Mesenchymal stem cell (in vitro differentiated cells and primary cell): ENCODE measurements around the gene ADCY5.

Experiments used
- DNase-seq: peaks from one replicate; pipeline ENCODE4 v3.0.0-alpha.2; 2013
- H2AFZ ChIP-seq: one replicate; pipeline ENCODE4 v1.6.1; 2013; ENCODE audit warnings: low read depth, mild to moderate bottlenecking, control low read depth, inconsistent platforms, low read length, moderate library complexity
- H2AK5ac ChIP-seq: 2 replicates; pipeline ENCODE4 v1.6.1; 2013; ENCODE audit warnings: low read length, moderate library complexity, mild to moderate bottlenecking, inconsistent platforms; ENCODE audit not compliant: severe bottlenecking
- H2BK120ac ChIP-seq: one replicate; pipeline ENCODE4 v1.6.1; 2013; ENCODE audit warnings: low read depth, mild to moderate bottlenecking, inconsistent platforms, low read length, moderate library complexity
- H2BK12ac ChIP-seq, 2 experiments: one replicate each; pipeline ENCODE4 v1.6.1; 2013; ENCODE audit warnings: inconsistent platforms in 2 of 2, low read length in 2 of 2, mild to moderate bottlenecking in 2 of 2, moderate library complexity in 2 of 2, control low read depth in 1 of 2
- H2BK15ac ChIP-seq: one replicate; pipeline ENCODE4 v1.6.1; 2013; ENCODE audit warnings: mild to moderate bottlenecking, low read depth, inconsistent platforms; ENCODE audit not compliant: poor library complexity, severe bottlenecking
- H2BK5ac ChIP-seq: 2 replicates; pipeline ENCODE4 v1.6.1; 2013; ENCODE audit warnings: low read depth, mild to moderate bottlenecking, low read length, control low read depth, inconsistent platforms; ENCODE audit not compliant: poor library complexity, severe bottlenecking
- H3K14ac ChIP-seq, 2 experiments: one replicate each; pipeline ENCODE4 v1.6.1; 2013; ENCODE audit warnings: inconsistent platforms in 2 of 2, low read length in 2 of 2, control low read depth in 1 of 2, mild to moderate bottlenecking in 1 of 2, moderate library complexity in 1 of 2
- H3K18ac ChIP-seq, 2 experiments: one replicate each; pipeline ENCODE4 v1.6.1; 2013; ENCODE audit warnings: inconsistent platforms in 2 of 2, low read length in 2 of 2, control low read depth in 1 of 2, low read depth in 1 of 2, mild to moderate bottlenecking in 1 of 2
- H3K23ac ChIP-seq, 2 experiments: one replicate each; pipeline ENCODE4 v1.6.1; 2013; ENCODE audit warnings: inconsistent platforms in 2 of 2, low read length in 2 of 2, mild to moderate bottlenecking in 2 of 2, moderate library complexity in 2 of 2, control low read depth in 1 of 2
- H3K27ac ChIP-seq: 2 replicates; pipeline ENCODE4 v1.5.1; 2013; ENCODE audit warnings: mild to moderate bottlenecking, moderate library complexity, low read length, control low read depth, inconsistent platforms; ENCODE audit not compliant: poor library complexity, severe bottlenecking
- H3K27me3 ChIP-seq, 2 experiments: 2 replicates each; pipeline versions ENCODE4 v1.6.1 to v1.7.0; 2013; ENCODE audit warnings: low read length in 2 of 2, mild to moderate bottlenecking in 2 of 2, moderate library complexity in 2 of 2, control low read depth in 1 of 2, inconsistent platforms in 1 of 2; ENCODE audit not compliant: control insufficient read depth in 1 of 2, insufficient read depth in 1 of 2
- H3K36me3 ChIP-seq, 2 experiments: 2 replicates each; pipeline versions ENCODE4 v1.6.1 to v1.7.0; 2013; ENCODE audit warnings: low read length in 2 of 2, control low read depth in 1 of 2, inconsistent platforms in 1 of 2, low read depth in 1 of 2, mild to moderate bottlenecking in 1 of 2; ENCODE audit not compliant: insufficient read depth in 2 of 2, control insufficient read depth in 1 of 2
- H3K4ac ChIP-seq, 2 experiments: one replicate each; pipeline ENCODE4 v1.6.1; 2013; ENCODE audit warnings: inconsistent platforms in 2 of 2, low read length in 2 of 2, mild to moderate bottlenecking in 2 of 2, moderate library complexity in 2 of 2, control low read depth in 1 of 2, low read depth in 1 of 2
- H3K4me1 ChIP-seq: 2 replicates; pipeline ENCODE4 v1.6.1; 2013; ENCODE audit warnings: low read depth, low read length, control low read depth; ENCODE audit not compliant: control insufficient read depth, insufficient read depth
- H3K4me2 ChIP-seq: 2 replicates; pipeline ENCODE4 v1.6.1; 2013; ENCODE audit warnings: low read length, mild to moderate bottlenecking, inconsistent platforms; ENCODE audit not compliant: poor library complexity, severe bottlenecking
- H3K4me3 ChIP-seq, 2 experiments: 2 replicates each; pipeline versions ENCODE4 v1.5.1 to v1.7.0; 2013; ENCODE audit warnings: low read length in 2 of 2, mild to moderate bottlenecking in 2 of 2, control low read depth in 1 of 2, low read depth in 1 of 2; ENCODE audit not compliant: insufficient read depth in 1 of 2
- H3K79me1 ChIP-seq: replicated peaks from 2 replicates; pipeline ENCODE4 v1.6.1; 2013; ENCODE audit warnings: mild to moderate bottlenecking, control low read depth, low read length, inconsistent platforms; ENCODE audit not compliant: poor library complexity, severe bottlenecking
- H3K9ac ChIP-seq: 2 replicates; pipeline ENCODE4 v1.7.0; 2013; ENCODE audit warnings: mild to moderate bottlenecking, low read length, moderate library complexity
- H3K9me3 ChIP-seq: 2 replicates; pipeline ENCODE4 v1.7.0; 2013; ENCODE audit warnings: mild to moderate bottlenecking, low read length; ENCODE audit not compliant: control insufficient read depth
- H4K8ac ChIP-seq: one replicate; pipeline ENCODE4 v1.6.1; 2013; ENCODE audit warnings: inconsistent platforms, mild to moderate bottlenecking, low read length, moderate library complexity
- H4K91ac ChIP-seq: one replicate; pipeline ENCODE4 v1.6.1; 2013; ENCODE audit warnings: mild to moderate bottlenecking, low read length, inconsistent platforms
- WGBS: methylation state at CpG from one replicate; pipeline ENCODE4 v1.1.7; 2013; ENCODE audit warnings: mixed read lengths; 5-methylcytosine and 5-hydroxymethylcytosine counted together

Gene ADCY5

GRCh38 chr3:123348471-123349200 lies 100.3 kb downstream of the ADCY5 start:
- Histone ChIP-seq H4K91ac (no peak overlapping the region), H3K9ac (no peak overlapping the region), H3K23ac (no peak overlapping the region), H2BK120ac (no peak overlapping the region), H2BK12ac (no peak overlapping the region), H3K4me3 (no peak overlapping the region), H3K4me2 (no peak overlapping the region), H3K36me3 (no peaks in the 10 kb centered on the region), H3K18ac (no peak overlapping the region), H3K4ac (no peak overlapping the region), H2AFZ (no peak overlapping the region), H3K14ac (no peak overlapping the region), H3K9me3 (no peaks in the 10 kb centered on the region), H4K8ac (no peak overlapping the region), H3K27ac (no peak overlapping the region), H3K27me3 (peaks cover 81 to 86% of the 10 kb centered on the region in 2 experiments), H2AK5ac (no peak overlapping the region), H3K79me1 (no peaks in the 10 kb centered on the region), H3K4me1 (peaks cover 29% of the 10 kb centered on the region), H2BK5ac (no peak overlapping the region), H2BK15ac (no peak overlapping the region)
- no peak for DNase-seq
- WGBS = 85% methylated on average over 12 of the region's 12 CpGs

GRCh38 chr3:123347691-123348264 lies 101.1 kb downstream of the ADCY5 start:
- no peaks in the 10 kb centered on the region for H3K36me3 ChIP-seq
- no peak overlapping the region for H3K27ac ChIP-seq
- no peak overlapping the region for H2BK120ac ChIP-seq
- no peak for DNase-seq
- no peak overlapping the region for H3K23ac ChIP-seq
- no peak overlapping the region for H3K4me3 ChIP-seq
- peaks cover 29% of the 10 kb centered on the region for H3K4me1 ChIP-seq
- H3K18ac ChIP-seq = no peak overlapping the region
- no peak overlapping the region for H3K14ac ChIP-seq
- H2BK12ac ChIP-seq = no peak overlapping the region
- H4K8ac ChIP-seq = no peak overlapping the region
- no peak overlapping the region for H2BK5ac ChIP-seq
- H3K79me1 ChIP-seq = no peaks in the 10 kb centered on the region
- peaks cover 83 to 88% of the 10 kb centered on the region in 2 experiments for H3K27me3 ChIP-seq
- H2BK15ac ChIP-seq = no peak overlapping the region
- no peak overlapping the region for H3K9ac ChIP-seq
- no peak overlapping the region for H4K91ac ChIP-seq
- no peak overlapping the region for H3K4me2 ChIP-seq
- H2AFZ ChIP-seq = no peak overlapping the region
- no peak overlapping the region for H2AK5ac ChIP-seq
- no peaks in the 10 kb centered on the region for H3K9me3 ChIP-seq
- 86% methylated on average over 13 of the region's 15 CpGs for WGBS
- H3K4ac ChIP-seq = no peak overlapping the region

DNA sequence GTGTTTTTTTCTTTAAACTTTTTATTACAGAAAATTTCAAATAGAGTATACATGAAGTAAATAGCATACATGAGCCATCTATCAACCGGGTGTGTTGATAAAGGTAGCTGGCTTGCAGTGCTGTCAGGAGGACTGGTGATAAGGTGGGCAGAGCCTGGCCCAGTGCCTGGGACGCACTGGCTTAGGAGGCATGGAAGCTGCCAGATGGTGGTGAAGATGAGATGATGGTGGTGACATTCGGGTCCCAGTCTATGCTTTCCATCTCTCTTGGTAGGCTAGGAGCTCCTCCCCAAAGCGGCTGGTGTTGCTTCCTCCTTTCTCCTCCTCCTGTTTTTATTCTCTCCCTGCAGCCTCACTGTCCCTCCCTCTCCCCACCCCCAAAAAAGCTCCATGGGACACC lies 101.7 kb downstream of the ADCY5 start:
- H2BK120ac ChIP-seq = no peak overlapping the region
- no peak overlapping the region for H3K23ac ChIP-seq
- peaks cover 25% of the 10 kb centered on the region for H3K4me1 ChIP-seq
- no peak overlapping the region for H2AFZ ChIP-seq
- no peak overlapping the region for H3K4me2 ChIP-seq
- H2BK15ac ChIP-seq = no peak overlapping the region
- H3K4me3 ChIP-seq = no peak overlapping the region
- H4K91ac ChIP-seq = no peak overlapping the region
- no peak overlapping the region for H3K9ac ChIP-seq
- no peaks in the 10 kb centered on the region for H3K79me1 ChIP-seq
- no peaks in the 10 kb centered on the region for H3K9me3 ChIP-seq
- H3K27ac ChIP-seq = no peak overlapping the region
- no peak overlapping the region for H2BK5ac ChIP-seq
- H3K18ac ChIP-seq = no peak overlapping the region
- H4K8ac ChIP-seq = no peak overlapping the region
- no peaks in the 10 kb centered on the region for H3K36me3 ChIP-seq
- H3K27me3 ChIP-seq = peaks cover 83 to 88% of the 10 kb centered on the region in 2 experiments
- no peak overlapping the region for H2BK12ac ChIP-seq
- no peak overlapping the region for H3K14ac ChIP-seq
- H2AK5ac ChIP-seq = no peak overlapping the region
- no peak overlapping the region for H3K4ac ChIP-seq
- DNase-seq = no peak
- WGBS = 97% methylated on average over 4 of the region's 4 CpGs

- Histone ChIP-seq H3K18ac (no peak overlapping the region), H3K36me3 (no peaks in the 10 kb centered on the region), H3K27ac (no peak overlapping the region), H2BK120ac (no peak overlapping the region), H2BK15ac (no peak overlapping the region), H4K8ac (no peak overlapping the region), H3K4ac (no peak overlapping the region), H3K23ac (peak overlapping the region in 1 of 2 experiments; percentile 14), H3K9me3 (no peaks in the 10 kb centered on the region), H2BK12ac (no peak overlapping the region), H3K4me1 (peaks cover 18% of the 10 kb centered on the region), H3K14ac (no peak overlapping the region), H3K4me2 (no peak overlapping the region), H2BK5ac (no peak overlapping the region), H4K91ac (no peak overlapping the region), H3K9ac (no peak overlapping the region), H3K27me3 (peaks cover 84 to 88% of the 10 kb centered on the region in 2 experiments), H3K4me3 (no peak overlapping the region), H2AK5ac (no peak overlapping the region), H3K79me1 (no peaks in the 10 kb centered on the region), H2AFZ (no peak overlapping the region)
- WGBS = 96% methylated on average over 8 of the region's 8 CpGs
- no peak for DNase-seq
These were observed 102.9 kb downstream of the ADCY5 start for GRCh38 chr3:123346021-123346420.
